GM21528 (cell line): ENCODE data around the gene MALAT1.
"Not testable (repeated sequence)": the region's sequence is repeated elsewhere in the genome, so short reads cannot be mapped to it uniquely, and the experiment has no call there.

Source experiments
- ATAC-seq: cut with Tn5 transposase; IDR thresholded peaks from one replicate; pipeline ENCODE4 v1.9.1; 2021; ENCODE audit warnings: mild to moderate bottlenecking, moderate library complexity; ENCODE audit not compliant: unreplicated experiment, low FRiP score

MALAT1 gene

GRCh38 chr11:65516135-65516968, 17.5 kb downstream of the MALAT1 start:
- no peak for ATAC-seq

- not testable (repeated sequence) for ATAC-seq
Measured at GRCh38 chr11:65518941-65519549, 20.2 kb downstream of the MALAT1 start.

- not testable (repeated sequence) for ATAC-seq
Measured at GRCh38 chr11:65521777-65522521, 23.1 kb downstream of the MALAT1 start.

GRCh38 chr11:65522718-65523630, 24.1 kb downstream of the MALAT1 start:
- ATAC-seq = not testable (repeated sequence)

- ATAC-seq = not testable (repeated sequence)
Measured at GRCh38 chr11:65523631-65523968, 24.8 kb downstream of the MALAT1 start.

GRCh38 chr11:65524014-65524740, 25.3 kb downstream of the MALAT1 start:
- ATAC-seq = no peak

- ATAC-seq = peak; percentile 61
Measured at GRCh38 chr11:65524741-65525545, 26.1 kb downstream of the MALAT1 start, which contains the start of gene SCYL1. TSS of gene SCYL1 (plus strand) at chr11:65525083. CDS start at chr11:65525154, 71 bp downstream.

GRCh38 chr11:65525546-65526480, 27.0 kb downstream of the MALAT1 start:
- no peak for ATAC-seq

- no peak for ATAC-seq
Measured at GRCh38 chr11:65526744-65527143, 27.9 kb downstream of the MALAT1 start.

GRCh38 chr11:65528819-65529350, 30.0 kb downstream of the MALAT1 start:
- ATAC-seq = no peak

GRCh38 chr11:65529475-65530156, 30.8 kb downstream of the MALAT1 start:
- ATAC-seq = no peak

- no peak for ATAC-seq
Measured at GRCh38 chr11:65530157-65530496, 31.3 kb downstream of the MALAT1 start.

GRCh38 chr11:65532388-65533064, 33.7 kb downstream of the MALAT1 start:
- ATAC-seq = no peak

GRCh38 chr11:65535102-65535501, 36.3 kb downstream of the MALAT1 start:
- ATAC-seq = no peak

GRCh38 chr11:65536412-65537295, 37.8 kb downstream of the MALAT1 start:
- ATAC-seq = no peak

GRCh38 chr11:65537296-65537597, 38.4 kb downstream of the MALAT1 start:
- no peak for ATAC-seq
